ENCODE data around the gene ZNF317.

The ZNF317 gene

GRCh38 chr19:9205501-9206113 lies 65.4 kb downstream of the ZNF317 start:
- peak; percentile 13 for DNase-seq (ENCODE audit: extremely low read depth, insufficient read length)
- peak overlapping the region; percentile 43 for H3K4me3 ChIP-seq (replicated peaks; ENCODE audit: low read depth, low read length)
- no peaks in the 10 kb centered on the region for H3K36me3 ChIP-seq (ENCODE audit: control insufficient read depth, insufficient read depth, low read length)
- TF ChIP-seq CTCF (IDR thresholded peaks at IDR 0.05; ENCODE audit: insufficient read depth, low read length, poor library complexity, severe bottlenecking): peak; percentile 88
- H3K27me3 ChIP-seq (replicated peaks; ENCODE audit: control insufficient read depth, insufficient read depth, low read length): no peaks in the 10 kb centered on the region

Data from GM06990 (cell line).